Mononuclear cell (primary cell): ENCODE measurements around the gene LRRC47. TPM values are rescaled to one million over a fixed set of nuclear protein-coding genes. Genes with fewer than 3 reads are reported as not detected.

Experiments used
- H3K27me3 ChIP-seq: 2 replicates; pipeline ENCODE4 v1.6.0; 2011; ENCODE audit warnings: low read length, control low read depth; ENCODE audit not compliant: insufficient read depth
- H3K4me1 ChIP-seq: 2 replicates; pipeline ENCODE4 v1.5.1; 2011; ENCODE audit warnings: mild to moderate bottlenecking, low read length, control low read depth; ENCODE audit not compliant: insufficient read depth
- H3K4me3 ChIP-seq: 2 replicates; pipeline ENCODE4 v1.5.1; 2011; ENCODE audit warnings: mild to moderate bottlenecking, low read length, moderate library complexity
- H3K9me3 ChIP-seq: 2 replicates; pipeline ENCODE4 v1.5.1; 2011; ENCODE audit warnings: low read depth, mild to moderate bottlenecking, control low read depth, low read length
- total RNA-seq: library from RNA; depleted of rRNA; stranded (reverse); fragments of >200 nt; gene quantifications from one replicate; pipeline ENCODE4 v1.2.3, GENCODE V29; 2012

Gene LRRC47
- 20.9 TPM for total RNA-seq

- Histone ChIP-seq H3K4me3 (peak within 1 kb of the TSS; percentile 77), H3K4me1 (peaks cover 31% of the 10 kb centered on the region), H3K27me3 (no peaks in the 10 kb centered on the region), H3K9me3 (no peaks in the 10 kb centered on the region)
Measured at GRCh38 chr1:3796215-3797061, at the start of gene LRRC47. Gene LRRC47 (minus strand): TSS chr1:3796498. CDS start chr1:3796476, 22 bp downstream.

GRCh38 chr1:3842912-3843311, 46.6 kb upstream of the LRRC47 start:
- Histone ChIP-seq H3K9me3 (no peaks in the 10 kb centered on the region), H3K27me3 (no peaks in the 10 kb centered on the region), H3K4me1 (peaks cover 6% of the 10 kb centered on the region), H3K4me3 (no peak overlapping the region)

GRCh38 chr1:3841491-3841890, 45.2 kb upstream of the LRRC47 start:
- peaks cover 6% of the 10 kb centered on the region for H3K4me1 ChIP-seq
- no peak overlapping the region for H3K4me3 ChIP-seq
- no peaks in the 10 kb centered on the region for H3K9me3 ChIP-seq
- H3K27me3 ChIP-seq = no peaks in the 10 kb centered on the region

- peaks cover 6% of the 10 kb centered on the region for H3K4me1 ChIP-seq
- no peak overlapping the region for H3K4me3 ChIP-seq
- no peaks in the 10 kb centered on the region for H3K27me3 ChIP-seq
- no peaks in the 10 kb centered on the region for H3K9me3 ChIP-seq
Measured at GRCh38 chr1:3838788-3839187, 42.5 kb upstream of the LRRC47 start.

- H3K4me1 ChIP-seq = peaks cover 3% of the 10 kb centered on the region
- no peaks in the 10 kb centered on the region for H3K9me3 ChIP-seq
- no peaks in the 10 kb centered on the region for H3K27me3 ChIP-seq
- no peak overlapping the region for H3K4me3 ChIP-seq
Measured at GRCh38 chr1:3837685-3838084, 41.4 kb upstream of the LRRC47 start.

GRCh38 chr1:3837200-3837599, 40.9 kb upstream of the LRRC47 start:
- Histone ChIP-seq H3K4me3 (no peak overlapping the region), H3K4me1 (no peaks in the 10 kb centered on the region), H3K27me3 (no peaks in the 10 kb centered on the region), H3K9me3 (no peaks in the 10 kb centered on the region)

- no peaks in the 10 kb centered on the region for H3K9me3 ChIP-seq
- H3K4me3 ChIP-seq = no peak overlapping the region
- no peaks in the 10 kb centered on the region for H3K27me3 ChIP-seq
- no peaks in the 10 kb centered on the region for H3K4me1 ChIP-seq
Measured at GRCh38 chr1:3836421-3836820, 40.1 kb upstream of the LRRC47 start.

- Histone ChIP-seq H3K4me1 (no peaks in the 10 kb centered on the region), H3K27me3 (no peaks in the 10 kb centered on the region), H3K4me3 (no peak overlapping the region), H3K9me3 (no peaks in the 10 kb centered on the region)
Measured at GRCh38 chr1:3834701-3835100, 38.4 kb upstream of the LRRC47 start.

GRCh38 chr1:3831689-3832088, 35.4 kb upstream of the LRRC47 start:
- no peak overlapping the region for H3K4me3 ChIP-seq

GRCh38 chr1:3828391-3828790, 32.1 kb upstream of the LRRC47 start:
- Histone ChIP-seq H3K4me3 (no peak overlapping the region), H3K4me1 (no peaks in the 10 kb centered on the region), H3K9me3 (no peaks in the 10 kb centered on the region), H3K27me3 (no peaks in the 10 kb centered on the region)

More at GRCh38 chr1:3831689-3832088, 35.4 kb upstream of the LRRC47 start:
- H3K27me3 ChIP-seq = no peaks in the 10 kb centered on the region
- H3K9me3 ChIP-seq = no peaks in the 10 kb centered on the region
- no peaks in the 10 kb centered on the region for H3K4me1 ChIP-seq

- Histone ChIP-seq H3K4me3 (no peak overlapping the region), H3K9me3 (no peaks in the 10 kb centered on the region), H3K4me1 (no peaks in the 10 kb centered on the region), H3K27me3 (no peaks in the 10 kb centered on the region)
Measured at GRCh38 chr1:3827813-3828307, 31.6 kb upstream of the LRRC47 start.

- no peaks in the 10 kb centered on the region for H3K4me1 ChIP-seq
- H3K27me3 ChIP-seq = no peaks in the 10 kb centered on the region
- H3K4me3 ChIP-seq = no peak overlapping the region
- H3K9me3 ChIP-seq = no peaks in the 10 kb centered on the region
Measured at GRCh38 chr1:3825356-3825755, 29.1 kb upstream of the LRRC47 start.

GRCh38 chr1:3824650-3825049, 28.4 kb upstream of the LRRC47 start:
- Histone ChIP-seq H3K4me3 (no peak overlapping the region), H3K9me3 (no peaks in the 10 kb centered on the region), H3K27me3 (no peaks in the 10 kb centered on the region), H3K4me1 (no peaks in the 10 kb centered on the region)

- no peaks in the 10 kb centered on the region for H3K27me3 ChIP-seq
- H3K4me1 ChIP-seq = no peaks in the 10 kb centered on the region
- no peaks in the 10 kb centered on the region for H3K9me3 ChIP-seq
- H3K4me3 ChIP-seq = no peak overlapping the region
Measured at GRCh38 chr1:3822421-3822820, 26.1 kb upstream of the LRRC47 start.

GRCh38 chr1:3821908-3822307, 25.6 kb upstream of the LRRC47 start:
- no peaks in the 10 kb centered on the region for H3K4me1 ChIP-seq

GRCh38 chr1:3821447-3821846, 25.1 kb upstream of the LRRC47 start:
- Histone ChIP-seq H3K4me1 (no peaks in the 10 kb centered on the region), H3K9me3 (no peaks in the 10 kb centered on the region)

More at GRCh38 chr1:3821908-3822307, 25.6 kb upstream of the LRRC47 start:
- Histone ChIP-seq H3K4me3 (no peak overlapping the region), H3K27me3 (no peaks in the 10 kb centered on the region), H3K9me3 (no peaks in the 10 kb centered on the region)

More at GRCh38 chr1:3821447-3821846, 25.1 kb upstream of the LRRC47 start:
- Histone ChIP-seq H3K4me3 (no peak overlapping the region), H3K27me3 (no peaks in the 10 kb centered on the region)
